HepG2 (cell line): Measurements from ENCODE around the gene ADGRL3. TPM values are rescaled to one million over a fixed set of nuclear protein-coding genes. Genes with fewer than 3 reads are reported as not detected.

ENCODE experiments used
- ATAC-seq: fragments of 200-7000 bp; cut with Tn5 transposase; 3 replicates; pipeline ENCODE4 v1.9.1; 2020; ENCODE audit warnings: mild to moderate bottlenecking, moderate library complexity
- BruUV-seq: library from RNA; stranded (reverse); fragments of 400-500 nt; replicated peaks from 2 replicates; lab custom pipeline; 2021; lab: Mats Ljungman, UMichigan
- CTCF ChIA-PET: fragments of 300-600 bp; formaldehyde crosslinking; extraction: SDS; loops from one replicate; lab custom pipeline; 2021; ENCODE audit warnings: low total read pairs, inconsistent platforms, low intra/inter-chr PET ratio; lab: Yijun Ruan, JAX
- POLR2A ChIA-PET: fragments of 350-600 bp; sonication (Branson Sonifier 250); formaldehyde crosslinking; loops from one replicate; lab custom pipeline; 2020; ENCODE audit warnings: antibody characterized with exemption, inconsistent platforms; lab: Yijun Ruan, JAX
- DNase-seq: peaks from one replicate; pipeline ENCODE4 v3.0.0-alpha.2; 2015; ENCODE audit warnings: low spot score
- FAIRE-seq: peaks from 3 replicates; lab custom pipeline; 2011; peaks lifted over from hg19 to GRCh38; lab: Jason Lieb, UNC
- H2AFZ ChIP-seq: one replicate; pipeline ENCODE4 v1.6.1; 2011; ENCODE audit warnings: low read length, inconsistent platforms
- H3K27ac ChIP-seq: fragments of 300-600 bp; 3 replicates; pipeline ENCODE4 v1.8.0; 2011; ENCODE audit warnings: mixed run types, mild to moderate bottlenecking, mixed read lengths, low read length, inconsistent platforms; ENCODE audit not compliant: insufficient read depth; ENCODE audit errors: extremely low read length
- H3K27me3 ChIP-seq, 2 experiments: fragments of 200-600 bp in 1 of 2; 2 replicates in 1 of 2; 3 replicates in 1 of 2; pipeline versions ENCODE4 v1.6.0 to v1.8.0; 2011; ENCODE audit warnings: low read length in 2 of 2, mild to moderate bottlenecking in 2 of 2, moderate library complexity in 2 of 2, inconsistent platforms in 1 of 2; ENCODE audit not compliant: insufficient read depth in 2 of 2, control insufficient read depth in 1 of 2
- H3K36me3 ChIP-seq, 2 experiments: fragments of 200-600 bp in 1 of 2; replicated peaks in 1 of 2; 2 replicates in 1 of 2; 3 replicates in 1 of 2; pipeline versions ENCODE4 v1.5.1 to v1.8.0; 2011; ENCODE audit warnings: low read length in 2 of 2, inconsistent platforms in 1 of 2; ENCODE audit not compliant: insufficient read depth in 2 of 2, control insufficient read depth in 1 of 2
- H3K4me1 ChIP-seq: 2 replicates; pipeline ENCODE4 v1.5.1; 2012; ENCODE audit warnings: low read length, inconsistent platforms; ENCODE audit not compliant: insufficient read depth
- H3K4me2 ChIP-seq: 2 replicates; pipeline ENCODE4 v1.6.0; 2011; ENCODE audit warnings: low read depth, low read length, inconsistent platforms
- H3K4me3 ChIP-seq, 3 experiments: fragments of 200-600 bp in 1 of 3; sonication (generic), shearing (Covaris generic) in 1 of 3; replicated peaks in 1 of 3; 2 replicates each; pipeline ENCODE4 v1.5.1; 2011 to 2016; ENCODE audit warnings: low read length in 3 of 3, inconsistent platforms in 2 of 3, low read depth in 2 of 3, mild to moderate bottlenecking in 2 of 3, control low read depth in 1 of 3, mixed read lengths in 1 of 3; ENCODE audit not compliant: insufficient read depth in 1 of 3
- H3K79me2 ChIP-seq: one replicate; pipeline ENCODE4 v1.6.1; 2011; ENCODE audit warnings: low read length, inconsistent platforms; ENCODE audit not compliant: insufficient read depth
- H3K9ac ChIP-seq: 2 replicates; pipeline ENCODE4 v1.6.0; 2011; ENCODE audit warnings: mild to moderate bottlenecking, low read depth, low read length, inconsistent platforms; ENCODE audit not compliant: insufficient read depth
- H3K9me3 ChIP-seq: 2 replicates; pipeline ENCODE4 v1.5.1; 2012; ENCODE audit warnings: mild to moderate bottlenecking, low read length
- H4K20me1 ChIP-seq: 2 replicates; pipeline ENCODE4 v1.6.0; 2011; ENCODE audit warnings: inconsistent platforms, mild to moderate bottlenecking, low read length, moderate library complexity; ENCODE audit not compliant: insufficient read depth
- EZH2 ChIP-seq: conservative IDR thresholded peaks from 2 replicates; pipeline ENCODE4 v1.6.1; 2012; ENCODE audit warnings: mild to moderate bottlenecking, low read depth, low read length, moderate library complexity
- ISX ChIP-seq: sonication (generic); formaldehyde crosslinking; conservative IDR thresholded peaks from 2 replicates; pipeline ENCODE4 v1.5.0; 2020; ENCODE audit warnings: missing genetic modification reagents
- NFE2L2 ChIP-seq: fragments of 150-350 bp; IDR thresholded peaks from 2 replicates; pipeline ENCODE4 v1.6.1; 2014; ENCODE audit warnings: low read length
- NFKB2 ChIP-seq: sonication (generic); formaldehyde crosslinking; IDR thresholded peaks from 2 replicates; pipeline ENCODE4 v1.4.0; 2020; ENCODE audit warnings: missing genetic modification reagents, borderline replicate concordance
- NPAS2 ChIP-seq: sonication (generic); formaldehyde crosslinking; IDR thresholded peaks from 2 replicates; pipeline ENCODE4 v1.8.0; 2022; ENCODE audit warnings: mild to moderate bottlenecking, missing genetic modification reagents, borderline replicate concordance
- NR0B2 ChIP-seq: sonication (generic); formaldehyde crosslinking; IDR thresholded peaks from 2 replicates; pipeline ENCODE4 v1.4.0; 2020; ENCODE audit warnings: mild to moderate bottlenecking, missing genetic modification reagents
- PREB ChIP-seq: sonication (generic); formaldehyde crosslinking; IDR thresholded peaks from 2 replicates; pipeline ENCODE4 v1.4.0; 2020; ENCODE audit warnings: missing genetic modification reagents
- SMC3 ChIP-seq: IDR thresholded peaks from 2 replicates; pipeline ENCODE4 v1.6.1; 2011; ENCODE audit warnings: low read length, improper control_type of control experiment
- UBTF ChIP-seq: sonication (generic); formaldehyde crosslinking; IDR thresholded peaks from 2 replicates; pipeline ENCODE4 v1.4.0; 2020; ENCODE audit warnings: mild to moderate bottlenecking, missing genetic modification reagents
- USF2 ChIP-seq, 2 experiments: sonication (generic) in 1 of 2; formaldehyde crosslinking in 1 of 2; IDR thresholded peaks; 2 replicates each; pipeline versions ENCODE4 v1.5.1 to v1.6.1; 2011 to 2020; ENCODE audit warnings: borderline replicate concordance in 1 of 2, low read depth in 1 of 2, low read length in 1 of 2, mild to moderate bottlenecking in 1 of 2, missing genetic modification reagents in 1 of 2, moderate library complexity in 1 of 2
- ZNF709 ChIP-seq: sonication (generic); formaldehyde crosslinking; IDR thresholded peaks from 2 replicates; pipeline ENCODE4 v1.5.0; 2020; ENCODE audit warnings: mild to moderate bottlenecking, missing genetic modification reagents
- ZXDC ChIP-seq: sonication (generic); formaldehyde crosslinking; IDR thresholded peaks from 2 replicates; pipeline ENCODE4 v1.5.0; 2020; ENCODE audit warnings: mild to moderate bottlenecking, missing genetic modification reagents
- WGBS: methylation state at CpG from one replicate; pipeline ENCODE4 v1.1.6; 2017; ENCODE audit warnings: low lambda C conversion rate; 5-methylcytosine and 5-hydroxymethylcytosine counted together
- in situ Hi-C: cut with HindIII; loops from 2 replicates; pipeline ENCODE4 v1.10.0; 2017; ENCODE audit warnings: low pct_unique_long_range_greater_than_20kb; ENCODE audit not compliant: extremely low pct_ligation_motif_present
- intact Hi-C: fragments of 100-400 bp; cut with micrococcal nuclease; formaldehyde crosslinking; loops from one replicate; pipeline ENCODE4 v1.10.0; 2022; ENCODE audit not compliant: unreplicated experiment
- polyA plus RNA-seq, 8 experiments: library from polyadenylated mRNA; depleted of rRNA in 3 of 8; stranded (reverse) in 7 of 8; unstranded in 1 of 8; fragments of >200 nt; fragmentation: Illumina TruSeq in 4 of 8; extraction: Trizol in 4 of 8; gene quantifications; 2 replicates each; pipeline versions ENCODE4 v1.2.1 to v1.2.3, GENCODE V29; 2011 to 2016; ENCODE audit warnings: low read depth in 4 of 8, missing spikeins in 1 of 8, mixed read lengths in 1 of 8; ENCODE audit not compliant: insufficient read depth in 1 of 8
- total RNA-seq, 5 experiments: library from RNA; depleted of rRNA; stranded (reverse); fragments of >200 nt; fragmentation: Illumina TruSeq; extraction: Trizol; gene quantifications; 2 replicates each; pipeline ENCODE4 v1.2.3, GENCODE V29; 2016; ENCODE audit warnings: low read depth in 1 of 5

ADGRL3 gene
- total and polyA plus RNA-seq, 2 of the 13 experiments (the other 11 are each of a cell fraction or from before 2014, with no cell fraction given), result 0.04 to 0.05 TPM

- TF ChIP-seq ZNF709 (CRISPR knock-in tag) (no peak), ISX (CRISPR knock-in tag) (no peak), NR0B2 (CRISPR knock-in tag) (no peak), USF2 (IDR thresholded peaks at IDR 0.05; ENCODE audit: low read depth, low read length) (no peak), USF2 (CRISPR knock-in tag; IDR thresholded peaks at IDR 0.05; ENCODE audit: borderline replicate concordance) (no peak), NFKB2 (CRISPR knock-in tag) (no peak), NPAS2 (no peak), EZH2 (no peak), NFE2L2 (no peak), PREB (no peak), SMC3 (no peak)
These were observed 136.4 kb downstream of the ADGRL3 start (continued) for GRCh38 chr4:61336488-61336887.

- ATAC-seq, result no peak
- Histone ChIP-seq H3K4me2 (no peak overlapping the region), H3K9me3 (no peaks in the 10 kb centered on the region), H3K4me1 (no peaks in the 10 kb centered on the region), H3K27ac (no peak overlapping the region), H3K27me3 (no peaks in the 10 kb centered on the region), H3K4me3 (no peak overlapping the region), H4K20me1 (no peaks in the 10 kb centered on the region), H3K36me3 (no peaks in the 10 kb centered on the region), H3K9ac (no peak overlapping the region), H2AFZ (no peak overlapping the region), H3K79me2 (no peaks in the 10 kb centered on the region)
- ChIA-PET POLR2A (no interaction called here), CTCF (no interaction called here)
- 75% methylated on average over 1 of the region's 1 CpG for WGBS
- BruUV-seq, result no TSS peak
- DNase-seq, result no peak
- in situ Hi-C loops, result no loop called here
- intact Hi-C loops, result no loop called here
- no peak for FAIRE-seq
- TF ChIP-seq UBTF (CRISPR knock-in tag) (no peak), ZXDC (CRISPR knock-in tag) (no peak)
These were observed 136.8 kb downstream of the ADGRL3 start for GRCh38 chr4:61336916-61337315.
